ENCODE results near the gene BTNL8.

The BTNL8 gene

DNA sequence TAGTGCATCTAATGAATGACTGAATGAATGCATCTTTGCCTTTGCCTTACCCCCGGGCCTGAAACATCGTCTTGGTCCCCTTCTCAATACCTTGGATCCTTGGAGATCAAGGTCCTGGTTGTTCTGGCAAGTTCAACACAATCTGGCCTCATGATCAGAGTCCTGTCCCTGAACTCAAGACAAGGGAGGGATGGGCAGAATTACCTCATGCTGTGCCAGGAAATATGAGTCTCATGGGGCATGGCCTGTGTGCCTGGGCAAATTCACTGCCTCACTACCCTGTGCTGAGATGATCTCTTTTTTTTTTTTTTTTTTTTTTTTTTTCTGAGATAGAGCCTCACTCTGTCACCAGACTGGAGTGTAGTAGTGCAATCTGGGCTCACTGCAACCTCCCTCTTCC lies 89.1 kb downstream of the BTNL8 start:
- no peaks in the 10 kb centered on the region for H3K79me2 ChIP-seq (ENCODE audit: insufficient read depth, low read length)
- H3K9me2 ChIP-seq (replicated peaks; ENCODE audit: insufficient read depth, low read length): no peaks in the 10 kb centered on the region
- TF ChIP-seq EZH2phosphoT487 (conservative IDR thresholded peaks at IDR 0.05; ENCODE audit: low read length) (no peak), CTCF (IDR thresholded peaks at IDR 0.05; ENCODE audit: insufficient read depth, low read length, poor library complexity, severe bottlenecking) (no peak)
- H2AFZ ChIP-seq (ENCODE audit: low read depth, low read length, severe bottlenecking): no peak overlapping the region
- no peak overlapping the region for H3K27ac ChIP-seq (ENCODE audit: low read depth, low read length)
- H3K4me2 ChIP-seq (ENCODE audit: low read depth, low read length, poor library complexity, severe bottlenecking): no peak overlapping the region
- H4K20me1 ChIP-seq (ENCODE audit: low read depth, low read length): no peaks in the 10 kb centered on the region
- no peaks in the 10 kb centered on the region for H3K27me3 ChIP-seq (ENCODE audit: low read length)
- H3F3A ChIP-seq (ENCODE audit: insufficient read depth): no peaks in the 10 kb centered on the region
- H3K36me3 ChIP-seq (ENCODE audit: low read length): no peaks in the 10 kb centered on the region
- H3K9me3 ChIP-seq (ENCODE audit: insufficient read depth, low read length): no peaks in the 10 kb centered on the region
- no peak overlapping the region for H3K9ac ChIP-seq (ENCODE audit: low read length)
- H3K4me3 ChIP-seq (ENCODE audit: insufficient read depth, low read length, poor library complexity, severe bottlenecking): no peak overlapping the region

DNA sequence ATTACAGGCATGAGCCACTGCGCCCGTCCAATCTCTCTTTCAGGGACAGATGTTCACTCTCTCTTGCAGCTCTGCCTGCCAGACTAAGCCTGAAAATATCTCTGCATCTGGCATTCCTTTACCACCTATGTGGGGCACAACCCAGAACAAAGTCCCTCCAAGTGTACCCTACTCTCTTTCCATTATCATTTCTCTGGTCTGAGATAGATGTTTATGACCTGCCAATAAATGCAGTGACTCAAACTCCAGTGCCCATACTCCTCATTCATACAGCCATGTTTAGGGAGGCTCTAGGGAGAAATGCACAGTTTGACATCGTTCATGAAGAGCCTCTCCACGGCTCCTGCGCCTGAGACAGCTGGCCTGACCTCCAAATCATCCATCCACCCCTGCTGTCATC lies 89.6 kb downstream of the BTNL8 start, which contains the start of gene BTNL3:
Gene BTNL3, plus strand, starts transcription at position 255 of the 400 bp plus-strand sequence. CDS start 183 bp downstream, outside the sequence.
- Histone ChIP-seq H3K9ac (ENCODE audit: low read length) (no peak within 1 kb of the TSS), H3K9me3 (ENCODE audit: insufficient read depth, low read length) (no peaks in the 10 kb centered on the region), H3F3A (ENCODE audit: insufficient read depth) (no peaks in the 10 kb centered on the region), H3K4me2 (ENCODE audit: low read depth, low read length, poor library complexity, severe bottlenecking) (no peak within 1 kb of the TSS), H3K27me3 (ENCODE audit: low read length) (no peaks in the 10 kb centered on the region), H3K4me3 (ENCODE audit: insufficient read depth, low read length, poor library complexity, severe bottlenecking) (no peak within 1 kb of the TSS), H2AFZ (ENCODE audit: low read depth, low read length, severe bottlenecking) (no peak within 1 kb of the TSS), H3K36me3 (ENCODE audit: low read length) (no peaks in the 10 kb centered on the region), H3K9me2 (replicated peaks; ENCODE audit: insufficient read depth, low read length) (no peaks in the 10 kb centered on the region), H4K20me1 (ENCODE audit: low read depth, low read length) (no peaks in the 10 kb centered on the region), H3K79me2 (ENCODE audit: insufficient read depth, low read length) (no peaks in the 10 kb centered on the region), H3K27ac (ENCODE audit: low read depth, low read length) (no peak within 1 kb of the TSS)
- TF ChIP-seq EZH2phosphoT487 (conservative IDR thresholded peaks at IDR 0.05; ENCODE audit: low read length): no peak
- no peak for TF ChIP-seq CTCF (IDR thresholded peaks at IDR 0.05; ENCODE audit: insufficient read depth, low read length, poor library complexity, severe bottlenecking)

- no peaks in the 10 kb centered on the region for H3K36me3 ChIP-seq (ENCODE audit: low read length)
- H3F3A ChIP-seq (ENCODE audit: insufficient read depth): no peaks in the 10 kb centered on the region
- H2AFZ ChIP-seq (ENCODE audit: low read depth, low read length, severe bottlenecking): no peak overlapping the region
- TF ChIP-seq EZH2phosphoT487 (conservative IDR thresholded peaks at IDR 0.05; ENCODE audit: low read length): no peak
- TF ChIP-seq CTCF (IDR thresholded peaks at IDR 0.05; ENCODE audit: insufficient read depth, low read length, poor library complexity, severe bottlenecking): no peak
- no peak overlapping the region for H3K4me2 ChIP-seq (ENCODE audit: low read depth, low read length, poor library complexity, severe bottlenecking)
- no peaks in the 10 kb centered on the region for H3K27me3 ChIP-seq (ENCODE audit: low read length)
- no peaks in the 10 kb centered on the region for H3K9me2 ChIP-seq (replicated peaks; ENCODE audit: insufficient read depth, low read length)
- no peaks in the 10 kb centered on the region for H3K79me2 ChIP-seq (ENCODE audit: insufficient read depth, low read length)
- no peak overlapping the region for H3K27ac ChIP-seq (ENCODE audit: low read depth, low read length)
- H4K20me1 ChIP-seq (ENCODE audit: low read depth, low read length): no peaks in the 10 kb centered on the region
- no peak overlapping the region for H3K9ac ChIP-seq (ENCODE audit: low read length)
- no peaks in the 10 kb centered on the region for H3K9me3 ChIP-seq (ENCODE audit: insufficient read depth, low read length)
- no peak overlapping the region for H3K4me3 ChIP-seq (ENCODE audit: insufficient read depth, low read length, poor library complexity, severe bottlenecking)
Measured at GRCh38 chr5:180990086-180990881, 91.3 kb downstream of the BTNL8 start.
